Measurements from ENCODE around the gene PRKCE. TPM values are rescaled to one million over a fixed set of nuclear protein-coding genes. Genes with fewer than 3 reads are reported as not detected.
A peak's percentile ranks its signal among the peaks of the same experiment; 100 is the strongest.

Gene PRKCE
- total RNA-seq, 2 experiments from 2014 or later, result 6.1 to 8.0 TPM

GRCh38 chr2:46076875-46077274 lies 425.4 kb downstream of the PRKCE start:
- H3K36me3 Mint-ChIP-seq, result no peaks in the 10 kb centered on the region
- no peaks in the 10 kb centered on the region for H3K27me3 Mint-ChIP-seq
- no peak overlapping the region for H3K4me3 Mint-ChIP-seq
- no peak for DNase-seq
- H3K9me3 Mint-ChIP-seq, result no peaks in the 10 kb centered on the region
- no peak overlapping the region for H3K27ac Mint-ChIP-seq
- H3K4me1 Mint-ChIP-seq, result no peaks in the 10 kb centered on the region

GRCh38 chr2:46077522-46078107 lies 426.1 kb downstream of the PRKCE start:
- Mint-ChIP-seq H3K9me3 (no peaks in the 10 kb centered on the region), H3K27me3 (no peaks in the 10 kb centered on the region), H3K4me1 (peaks cover 6% of the 10 kb centered on the region), H3K4me3 (no peak overlapping the region), H3K27ac (no peak overlapping the region), H3K36me3 (no peaks in the 10 kb centered on the region)
- DNase-seq, result no peak

GRCh38 chr2:46079985-46080560 lies 428.6 kb downstream of the PRKCE start:
- H3K9me3 Mint-ChIP-seq, result no peaks in the 10 kb centered on the region
- no peak overlapping the region for H3K4me3 Mint-ChIP-seq
- H3K4me1 Mint-ChIP-seq, result peaks cover 6% of the 10 kb centered on the region
- no peaks in the 10 kb centered on the region for H3K36me3 Mint-ChIP-seq
- no peaks in the 10 kb centered on the region for H3K27me3 Mint-ChIP-seq
- H3K27ac Mint-ChIP-seq, result no peak overlapping the region
- no peak for DNase-seq

- Mint-ChIP-seq H3K4me1 (peaks cover 6% of the 10 kb centered on the region), H3K27ac (no peak overlapping the region), H3K9me3 (no peaks in the 10 kb centered on the region), H3K4me3 (no peak overlapping the region), H3K27me3 (no peaks in the 10 kb centered on the region), H3K36me3 (peaks cover 4% of the 10 kb centered on the region)
- DNase-seq, result no peak
Measured at GRCh38 chr2:46082531-46083485, 431.3 kb downstream of the PRKCE start.

- H3K27ac Mint-ChIP-seq, result no peak overlapping the region
- DNase-seq, result no peak
- no peaks in the 10 kb centered on the region for H3K27me3 Mint-ChIP-seq
- peaks cover 13% of the 10 kb centered on the region for H3K36me3 Mint-ChIP-seq
- peaks cover 6% of the 10 kb centered on the region for H3K4me1 Mint-ChIP-seq
- no peak overlapping the region for H3K4me3 Mint-ChIP-seq
- no peaks in the 10 kb centered on the region for H3K9me3 Mint-ChIP-seq
Measured at GRCh38 chr2:46086578-46087070, 435.1 kb downstream of the PRKCE start.

GRCh38 chr2:46087492-46087891 lies 436.0 kb downstream of the PRKCE start:
- no peaks in the 10 kb centered on the region for H3K27me3 Mint-ChIP-seq
- no peak for DNase-seq

GRCh38 chr2:46091004-46091403 lies 439.5 kb downstream of the PRKCE start:
- no peaks in the 10 kb centered on the region for H3K4me1 Mint-ChIP-seq
- peaks cover 31% of the 10 kb centered on the region for H3K36me3 Mint-ChIP-seq
- no peak for DNase-seq
- peaks cover 3% of the 10 kb centered on the region for H3K9me3 Mint-ChIP-seq
- H3K27me3 Mint-ChIP-seq, result no peaks in the 10 kb centered on the region
- H3K27ac Mint-ChIP-seq, result no peak overlapping the region
- H3K4me3 Mint-ChIP-seq, result no peak overlapping the region

More at GRCh38 chr2:46087492-46087891, 436.0 kb downstream of the PRKCE start:
- Mint-ChIP-seq H3K36me3 (peaks cover 13% of the 10 kb centered on the region), H3K27ac (no peak overlapping the region), H3K9me3 (no peaks in the 10 kb centered on the region), H3K4me3 (no peak overlapping the region), H3K4me1 (peaks cover under 1% of the 10 kb centered on the region)

GRCh38 chr2:46091961-46092667 lies 440.6 kb downstream of the PRKCE start:
- Mint-ChIP-seq H3K27ac (no peak overlapping the region), H3K4me1 (no peaks in the 10 kb centered on the region), H3K4me3 (no peak overlapping the region)

GRCh38 chr2:46094689-46095088 lies 443.2 kb downstream of the PRKCE start:
- no peak overlapping the region for H3K4me3 Mint-ChIP-seq
- no peak overlapping the region for H3K27ac Mint-ChIP-seq
- H3K9me3 Mint-ChIP-seq, result peaks cover 3% of the 10 kb centered on the region
- no peak for DNase-seq
- no peaks in the 10 kb centered on the region for H3K27me3 Mint-ChIP-seq
- peaks cover 10% of the 10 kb centered on the region for H3K4me1 Mint-ChIP-seq
- peaks cover 18% of the 10 kb centered on the region for H3K36me3 Mint-ChIP-seq

More at GRCh38 chr2:46091961-46092667, 440.6 kb downstream of the PRKCE start:
- Mint-ChIP-seq H3K36me3 (peaks cover 29% of the 10 kb centered on the region), H3K9me3 (peaks cover 3% of the 10 kb centered on the region), H3K27me3 (no peaks in the 10 kb centered on the region)
- DNase-seq, result no peak

GRCh38 chr2:46095830-46096229 lies 444.4 kb downstream of the PRKCE start:
- Mint-ChIP-seq H3K36me3 (peaks cover 18% of the 10 kb centered on the region), H3K9me3 (peaks cover 3% of the 10 kb centered on the region), H3K27ac (no peak overlapping the region), H3K27me3 (no peaks in the 10 kb centered on the region), H3K4me3 (no peak overlapping the region), H3K4me1 (peaks cover 10% of the 10 kb centered on the region)
- DNase-seq, result no peak

- H3K36me3 Mint-ChIP-seq, result peaks cover 18% of the 10 kb centered on the region
- no peak overlapping the region for H3K4me3 Mint-ChIP-seq
- H3K9me3 Mint-ChIP-seq, result peaks cover 3% of the 10 kb centered on the region
- H3K27ac Mint-ChIP-seq, result no peak overlapping the region
- peaks cover 10% of the 10 kb centered on the region for H3K4me1 Mint-ChIP-seq
- no peak for DNase-seq
- no peaks in the 10 kb centered on the region for H3K27me3 Mint-ChIP-seq
Measured at GRCh38 chr2:46096260-46096659, 444.8 kb downstream of the PRKCE start.

- Mint-ChIP-seq H3K9me3 (peaks cover 3% of the 10 kb centered on the region), H3K36me3 (peaks cover 19% of the 10 kb centered on the region), H3K4me1 (peaks cover 10% of the 10 kb centered on the region), H3K27ac (no peak overlapping the region), H3K27me3 (no peaks in the 10 kb centered on the region), H3K4me3 (no peak overlapping the region)
- no peak for DNase-seq
Measured at GRCh38 chr2:46097714-46098480, 446.4 kb downstream of the PRKCE start.

GRCh38 chr2:46098621-46099062 lies 447.2 kb downstream of the PRKCE start:
- no peak overlapping the region for H3K27ac Mint-ChIP-seq
- peaks cover 23% of the 10 kb centered on the region for H3K36me3 Mint-ChIP-seq
- peaks cover 10% of the 10 kb centered on the region for H3K4me1 Mint-ChIP-seq
- H3K9me3 Mint-ChIP-seq, result peaks cover 6% of the 10 kb centered on the region
- H3K4me3 Mint-ChIP-seq, result no peak overlapping the region
- H3K27me3 Mint-ChIP-seq, result no peaks in the 10 kb centered on the region
- DNase-seq, result peak; percentile 29

GRCh38 chr2:46101557-46102220 lies 450.2 kb downstream of the PRKCE start:
- no peaks in the 10 kb centered on the region for H3K27me3 Mint-ChIP-seq
- DNase-seq, result no peak
- no peak overlapping the region for H3K4me3 Mint-ChIP-seq
- H3K4me1 Mint-ChIP-seq, result peaks cover 10% of the 10 kb centered on the region
- H3K36me3 Mint-ChIP-seq, result peaks cover 25% of the 10 kb centered on the region
- H3K27ac Mint-ChIP-seq, result no peak overlapping the region
- H3K9me3 Mint-ChIP-seq, result peaks cover 14% of the 10 kb centered on the region

Data from activated naive CD8-positive, alpha-beta T cell treated with anti-CD3 and anti-CD28 coated beads for 36 hours (primary cell).